Measurements from ENCODE around the gene PHLDB3. TPM values are rescaled to one million over a fixed set of nuclear protein-coding genes. Genes with fewer than 3 reads are reported as not detected.
"Not testable (repeated sequence)": the region's sequence is repeated elsewhere in the genome, so short reads cannot be mapped to it uniquely, and the experiment has no call there.

The PHLDB3 gene
- total RNA-seq, 1 donor from 2014 or later: 23.4 TPM

GRCh38 chr19:43441716-43442115, 62.8 kb downstream of the PHLDB3 start:
- H3K9me3 Mint-ChIP-seq (ENCODE audit: low read depth): no peaks in the 10 kb centered on the region
- no peak overlapping the region for H3K4me3 Mint-ChIP-seq (ENCODE audit: low read depth)
- H3K27me3 Mint-ChIP-seq: peaks cover 19% of the 10 kb centered on the region
- H3K27ac Mint-ChIP-seq: no peak overlapping the region
- DNase-seq (ENCODE audit: low spot score, unreplicated experiment): no peak
- TF ChIP-seq CTCF (IDR thresholded peaks at IDR 0.05; ENCODE audit: unreplicated experiment): no peak
- no peaks in the 10 kb centered on the region for H3K36me3 Mint-ChIP-seq (ENCODE audit: insufficient read depth)
- no peaks in the 10 kb centered on the region for H3K4me1 Mint-ChIP-seq (ENCODE audit: low read depth)

GRCh38 chr19:43439709-43440063, 64.9 kb downstream of the PHLDB3 start:
- no peak for DNase-seq (ENCODE audit: low spot score, unreplicated experiment)
- Mint-ChIP-seq H3K36me3 (ENCODE audit: insufficient read depth) (no peaks in the 10 kb centered on the region), H3K4me3 (ENCODE audit: low read depth) (no peak overlapping the region), H3K27me3 (peaks cover 20% of the 10 kb centered on the region), H3K27ac (no peak overlapping the region), H3K9me3 (ENCODE audit: low read depth) (no peaks in the 10 kb centered on the region), H3K4me1 (ENCODE audit: low read depth) (no peaks in the 10 kb centered on the region)
- TF ChIP-seq CTCF (IDR thresholded peaks at IDR 0.05; ENCODE audit: unreplicated experiment): no peak

GRCh38 chr19:43439032-43439708, 65.4 kb downstream of the PHLDB3 start:
- TF ChIP-seq CTCF (IDR thresholded peaks at IDR 0.05; ENCODE audit: unreplicated experiment): no peak
- H3K4me3 Mint-ChIP-seq (ENCODE audit: low read depth): no peak overlapping the region
- H3K4me1 Mint-ChIP-seq (ENCODE audit: low read depth): no peaks in the 10 kb centered on the region
- peaks cover 20% of the 10 kb centered on the region for H3K27me3 Mint-ChIP-seq
- no peaks in the 10 kb centered on the region for H3K9me3 Mint-ChIP-seq (ENCODE audit: low read depth)
- DNase-seq (ENCODE audit: low spot score, unreplicated experiment): no peak
- H3K36me3 Mint-ChIP-seq (ENCODE audit: insufficient read depth): no peaks in the 10 kb centered on the region
- H3K27ac Mint-ChIP-seq: no peak overlapping the region

- Mint-ChIP-seq H3K36me3 (ENCODE audit: insufficient read depth) (no peaks in the 10 kb centered on the region), H3K4me1 (ENCODE audit: low read depth) (no peaks in the 10 kb centered on the region), H3K27me3 (peaks cover 20% of the 10 kb centered on the region), H3K9me3 (ENCODE audit: low read depth) (no peaks in the 10 kb centered on the region), H3K27ac (no peak overlapping the region), H3K4me3 (ENCODE audit: low read depth) (no peak overlapping the region)
- no peak for DNase-seq (ENCODE audit: low spot score, unreplicated experiment)
- no peak for TF ChIP-seq CTCF (IDR thresholded peaks at IDR 0.05; ENCODE audit: unreplicated experiment)
Observed at GRCh38 chr19:43438291-43439031, 66.1 kb downstream of the PHLDB3 start.

- Mint-ChIP-seq H3K27me3 (peaks cover 20% of the 10 kb centered on the region), H3K9me3 (ENCODE audit: low read depth) (no peaks in the 10 kb centered on the region), H3K4me3 (ENCODE audit: low read depth) (no peak overlapping the region), H3K27ac (no peak overlapping the region), H3K4me1 (ENCODE audit: low read depth) (no peaks in the 10 kb centered on the region), H3K36me3 (ENCODE audit: insufficient read depth) (no peaks in the 10 kb centered on the region)
- no peak for TF ChIP-seq CTCF (IDR thresholded peaks at IDR 0.05; ENCODE audit: unreplicated experiment)
- no peak for DNase-seq (ENCODE audit: low spot score, unreplicated experiment)
Observed at GRCh38 chr19:43437712-43438111, 66.8 kb downstream of the PHLDB3 start.

GRCh38 chr19:43437284-43437683, 67.3 kb downstream of the PHLDB3 start:
- not testable (repeated sequence) for H3K9me3 Mint-ChIP-seq (ENCODE audit: low read depth); H3K4me3 Mint-ChIP-seq (ENCODE audit: low read depth); H3K36me3 Mint-ChIP-seq (ENCODE audit: insufficient read depth); H3K27ac Mint-ChIP-seq; DNase-seq (ENCODE audit: low spot score, unreplicated experiment); H3K4me1 Mint-ChIP-seq (ENCODE audit: low read depth)
- peaks cover 20% of the 10 kb centered on the region for H3K27me3 Mint-ChIP-seq

Measured in progenitor cell of endocrine pancreas (in vitro differentiated cells).